Prostate gland (tissue), 2 donors: Measurements from ENCODE around the gene PTGES2.

Source experiments
- CTCF ChIP-seq, 4 experiments: fragments of 200-600 bp in 2 of 4; fragments of 450-650 bp in 2 of 4; sonication (generic) in 2 of 4; IDR thresholded peaks; 1 replicate in 3 of 4; 2 replicates in 1 of 4; pipeline ENCODE4 v1.5.1; 2016 to 2019; ENCODE audit warnings: antibody characterized with exemption in 4 of 4, mild to moderate bottlenecking in 2 of 4, moderate library complexity in 2 of 4
- POLR2A ChIP-seq: fragments of 450-650 bp; IDR thresholded peaks from one replicate; pipeline ENCODE4 v1.6.1; 2016; ENCODE audit warnings: antibody characterized with exemption, mild to moderate bottlenecking
- POLR2AphosphoS5 ChIP-seq: sonication (generic); formaldehyde crosslinking; IDR thresholded peaks from one replicate; pipeline ENCODE4 v1.6.1; 2017; ENCODE audit warnings: antibody characterized with exemption

GRCh38 chr9:128175726-128176125 lies 48.2 kb upstream of the PTGES2 start:
- TF ChIP-seq CTCF (IDR thresholded peaks at IDR 0.05) (no peak), POLR2AphosphoS5 (no peak), POLR2A (no peak)
